ENCODE results near the gene IRF2BP1.

- no peak for TF ChIP-seq CTCF (IDR thresholded peaks at IDR 0.05)
- no peak for TF ChIP-seq POLR2AphosphoS5 (IDR thresholded peaks at IDR 0.05)
- TF ChIP-seq EP300 (IDR thresholded peaks at IDR 0.05): no peak
These were observed 51.0 kb downstream of the IRF2BP1 start for GRCh38 chr19:45834970-45835369.
